ENCODE data around the gene COL25A1. TPM values are rescaled to one million over a fixed set of nuclear protein-coding genes. Genes with fewer than 3 reads are reported as not detected.

Gene COL25A1
- total RNA-seq = under 0.01 and 0.25 TPM in 2 replicates

DNA sequence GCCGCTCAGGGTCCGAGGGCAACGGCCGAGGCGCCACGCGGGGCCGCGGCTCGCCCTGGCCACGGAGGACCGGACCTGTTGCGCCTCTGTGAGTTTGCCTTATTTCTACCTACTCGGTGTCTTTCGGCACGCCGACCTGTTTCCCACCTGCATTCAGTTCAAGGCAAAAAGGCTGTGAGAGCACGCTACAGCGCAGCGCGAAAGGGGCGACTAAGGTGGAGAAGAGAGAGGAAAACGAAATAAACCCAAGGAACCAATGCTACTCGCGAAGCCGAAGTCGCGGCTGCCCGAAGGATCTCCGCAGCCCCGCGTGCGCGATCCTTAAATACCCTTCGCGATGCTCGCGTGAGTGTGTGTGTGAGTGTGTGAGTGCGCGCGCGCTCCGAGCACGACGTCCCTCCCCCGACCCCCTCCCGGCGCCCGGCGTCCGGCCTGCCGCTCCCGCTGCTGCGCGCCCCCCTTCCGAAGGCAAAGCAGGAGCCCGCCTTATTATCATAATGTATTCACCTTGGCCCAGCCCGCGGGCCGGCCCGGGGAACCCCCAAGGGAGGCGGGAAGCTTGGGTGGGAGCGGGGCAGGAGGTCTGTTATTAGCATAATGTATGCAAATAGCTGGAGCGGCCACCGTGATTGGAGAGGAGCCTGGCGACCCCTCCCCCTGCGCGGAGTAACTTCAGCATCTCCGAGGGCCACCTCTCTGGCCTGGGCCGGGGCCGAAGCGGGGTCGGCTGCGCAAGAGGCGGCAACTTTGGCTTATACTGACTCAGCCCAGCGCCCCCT is at the start of gene COL25A1:
Gene COL25A1 (minus strand): TSS at position 298 of the 779 bp plus-strand sequence.

DNA sequence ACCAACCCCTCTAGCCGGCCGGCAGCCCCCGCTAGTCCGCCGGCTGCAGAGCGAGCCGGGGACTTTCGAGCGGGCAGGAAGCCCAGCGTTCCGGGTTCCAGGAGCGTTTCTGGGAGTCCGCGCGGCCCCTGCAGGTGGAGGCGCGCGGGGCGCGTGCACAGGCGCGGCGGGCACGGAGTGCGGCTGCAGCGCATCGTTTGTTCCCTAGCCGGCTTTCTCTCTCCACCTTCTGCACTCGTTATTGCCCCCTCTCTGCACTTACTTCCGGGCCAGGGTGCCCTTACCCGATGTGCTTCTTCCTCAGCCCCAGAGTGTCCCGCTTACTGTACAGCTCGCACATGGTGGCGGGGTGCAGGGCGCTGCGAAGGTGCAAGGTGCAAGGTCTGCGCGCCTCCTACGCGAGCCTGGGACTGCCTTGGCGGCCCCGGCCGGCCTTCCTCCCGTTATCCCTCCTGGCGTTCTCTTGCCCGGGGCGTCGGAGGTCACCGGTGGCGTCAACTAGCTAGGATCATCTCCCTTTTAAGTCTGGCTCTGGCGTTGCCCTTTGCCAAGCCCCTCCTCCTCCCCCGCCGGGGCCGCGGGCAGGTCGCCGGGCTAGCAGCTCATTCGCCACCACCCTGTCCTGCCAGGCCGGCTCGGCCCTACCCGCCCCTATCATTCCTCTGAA is 539.8 kb downstream of the COL25A1 start, which contains the start of gene ETNPPL:
Gene ETNPPL (minus strand): TSS at position 495 of the 667 bp plus-strand sequence. CDS start 155 bp downstream, at position 340.

Other genes starting within 250 kb of the COL25A1 start
- gene SEC24B, start 131.2 kb upstream of the COL25A1 start, total RNA-seq = 17.1 and 19.9 TPM in 2 replicates